Heart left ventricle (tissue), 16 donors: ENCODE data around the gene DCUN1D1. TPM values are rescaled to one million over a fixed set of nuclear protein-coding genes. Genes with fewer than 3 reads are reported as not detected.

ENCODE experiments used
- ATAC-seq, 4 donors: fragments of 200-7000 bp; cut with Tn5 transposase; one replicate each; pipeline ENCODE4 v1.9.1; 2020 to 2022; ENCODE audit warnings: moderate library complexity in 4 of 4, mild to moderate bottlenecking in 3 of 4, moderate number of reproducible peaks in 1 of 4
- DNase-seq, 5 donors: peaks; one replicate each; pipeline ENCODE4 v3.0.0-alpha.2; 2020
- H3K27ac ChIP-seq, 12 donors: fragments of 200-600 bp; sonication (generic) in 4 of 12; one replicate each; pipeline versions ENCODE4 v1.5.0 to v1.8.0; 2016 to 2022; ENCODE audit warnings: mild to moderate bottlenecking in 2 of 12
- H3K27me3 ChIP-seq, 9 donors: fragments of 200-600 bp; sonication (generic) in 2 of 9; one replicate each; pipeline versions ENCODE4 v1.5.1 to v1.8.0; 2016 to 2022; ENCODE audit warnings: mild to moderate bottlenecking in 3 of 9
- H3K36me3 ChIP-seq, 9 donors: fragments of 200-600 bp; sonication (generic) in 2 of 9; one replicate each; pipeline versions ENCODE4 v1.5.0 to v1.8.0; 2018 to 2022; ENCODE audit warnings: mild to moderate bottlenecking in 2 of 9
- H3K4me1 ChIP-seq, 12 donors: fragments of 200-600 bp; sonication (generic) in 4 of 12; one replicate each; pipeline versions ENCODE4 v1.5.0 to v1.8.0; 2016 to 2022; ENCODE audit warnings: mild to moderate bottlenecking in 3 of 12
- H3K4me3 ChIP-seq, 12 donors: fragments of 200-600 bp; sonication (generic) in 4 of 12; one replicate each; pipeline versions ENCODE4 v1.5.0 to v1.8.0; 2017 to 2022; ENCODE audit warnings: mild to moderate bottlenecking in 9 of 12, moderate library complexity in 4 of 12
- H3K9me3 ChIP-seq, 12 donors: fragments of 200-600 bp; sonication (generic) in 4 of 12; one replicate each; pipeline versions ENCODE4 v1.5.0 to v1.8.0; 2016 to 2022; ENCODE audit warnings: mild to moderate bottlenecking in 1 of 12
- POLR2A ChIP-seq, 2 donors: fragments of 450-650 bp; IDR thresholded peaks; one replicate each; pipeline ENCODE4 v1.6.1; 2017; ENCODE audit warnings: antibody characterized with exemption in 2 of 2, mild to moderate bottlenecking in 2 of 2, moderate library complexity in 2 of 2
- WGBS, 4 donors: extraction: QIAGEN DNeasy Blood & Tissue Kit in 2 of 4; methylation state at CpG; one replicate each; pipeline versions ENCODE4 v1.1.5 to v1.1.7; 2013 to 2018; 5-methylcytosine and 5-hydroxymethylcytosine counted together
- intact Hi-C, 10 donors: fragments of 100-400 bp; cut with DNase I; formaldehyde crosslinking; loops; one replicate each; pipeline versions ENCODE4 v1.11.1 to v1.14.2; 2022
- polyA plus RNA-seq, 2 donors: library from polyadenylated mRNA; stranded (reverse); fragments of 200-250 nt; gene quantifications; one replicate each; pipeline ENCODE4 v1.2.3, GENCODE V29; 2013
- total RNA-seq, 9 donors: library from RNA; depleted of rRNA in 2 of 9; stranded (reverse); fragments of >200 nt in 2 of 9; fragmentation: NEBNext Ultra II Directional in 3 of 9; extraction: Animal tissue kit (Norgen Biotek cat#: 25700) in 3 of 9; gene quantifications; one replicate each; pipeline versions ENCODE4 v1.1.0 to v1.2.4, GENCODE V29; 2016 to 2023
- TF ChIP-seq, protein P1 (sequence below), 12 donors: fragments of 200-600 bp; sonication (generic) in 4 of 12; IDR thresholded peaks; one replicate each; pipeline versions ENCODE4 v1.5.0 to v1.8.0; 2018 to 2022; ENCODE audit warnings: antibody characterized with exemption in 12 of 12, mild to moderate bottlenecking in 5 of 12
- donor health status: ischemic (EF 13 %, LVEDD 7.1; RV severe dilation, severe dysfunction).
- donor health status: healthy with polysubstance abuse.
- donor health status: DM: no; HTN: yes; CAD: no.
- donor health status: DM: no; HTN: no; CAD: no.
- donor health status: ischemic (EF 25% LVEDD 6.9; RV normal size, moderate dysfunction).
- donor health status: ischemic (EF 25% LVEDD 5.7; RV mildly dilated, moderate dysfunction).
- donor health status: healthy.
- donor health status: DM: yes; HTN: yes; CAD: no.
- donor health status: ischemic (EF 35%, LVEDD 5.7; RV mildly dilated, moderate dysfunction).
- donor health status: nonischemic (EF 11% LVEDD 7.7; RV severe dilation, severe dysfunction).
- donor health status: DM: yes; HTN: yes; CAD: no.
- donor health status: PGD.
- donor health status: ischemic (EF 29% LVEDD 5.4; RV normal size, mild dysfunction).
- donor health status: nonischemic (EF 23%, LVEDD 6.1; RV moderate dilation, normal function).

DCUN1D1 gene
- total and polyA plus RNA-seq, 11 donors = 5.4 to 43.0 (median 34.8) TPM

DNA sequence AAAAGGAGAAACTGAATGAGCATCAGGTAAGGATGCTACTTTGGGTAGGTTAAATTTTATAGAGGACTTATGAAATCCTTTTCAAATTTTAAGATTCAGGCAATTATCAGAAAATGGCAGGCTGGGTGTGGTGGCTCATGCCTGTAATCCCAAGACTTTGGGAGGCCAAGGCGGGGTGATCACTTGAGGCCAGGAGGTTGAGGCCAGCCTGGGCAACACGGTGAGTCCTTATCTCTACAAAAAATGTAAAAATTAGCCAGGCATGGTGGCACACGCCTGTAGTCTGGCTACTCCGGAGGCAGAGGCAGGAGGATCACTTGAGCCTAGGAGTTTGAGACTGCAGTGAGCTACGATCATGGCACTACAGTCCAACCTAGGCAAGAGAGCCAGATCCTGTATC is 23.1 kb downstream of the DCUN1D1 start:
- DNase-seq = no peak
- intact Hi-C loops = no loop called here
- peaks cover 0 to 16% (median under 1%) of the 10 kb centered on the region in 12 donors for H3K4me1 ChIP-seq
- no peak overlapping the region for H3K27ac ChIP-seq
- TF ChIP-seq, protein P1, sequence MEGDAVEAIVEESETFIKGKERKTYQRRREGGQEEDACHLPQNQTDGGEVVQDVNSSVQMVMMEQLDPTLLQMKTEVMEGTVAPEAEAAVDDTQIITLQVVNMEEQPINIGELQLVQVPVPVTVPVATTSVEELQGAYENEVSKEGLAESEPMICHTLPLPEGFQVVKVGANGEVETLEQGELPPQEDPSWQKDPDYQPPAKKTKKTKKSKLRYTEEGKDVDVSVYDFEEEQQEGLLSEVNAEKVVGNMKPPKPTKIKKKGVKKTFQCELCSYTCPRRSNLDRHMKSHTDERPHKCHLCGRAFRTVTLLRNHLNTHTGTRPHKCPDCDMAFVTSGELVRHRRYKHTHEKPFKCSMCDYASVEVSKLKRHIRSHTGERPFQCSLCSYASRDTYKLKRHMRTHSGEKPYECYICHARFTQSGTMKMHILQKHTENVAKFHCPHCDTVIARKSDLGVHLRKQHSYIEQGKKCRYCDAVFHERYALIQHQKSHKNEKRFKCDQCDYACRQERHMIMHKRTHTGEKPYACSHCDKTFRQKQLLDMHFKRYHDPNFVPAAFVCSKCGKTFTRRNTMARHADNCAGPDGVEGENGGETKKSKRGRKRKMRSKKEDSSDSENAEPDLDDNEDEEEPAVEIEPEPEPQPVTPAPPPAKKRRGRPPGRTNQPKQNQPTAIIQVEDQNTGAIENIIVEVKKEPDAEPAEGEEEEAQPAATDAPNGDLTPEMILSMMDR (IDR thresholded peaks at IDR 0.05) = no peak
- TF ChIP-seq POLR2A (IDR thresholded peaks at IDR 0.05) = no peak
- ATAC-seq = no peak
- no peaks in the 10 kb centered on the region for H3K27me3 ChIP-seq
- peaks cover 0 to 63% (median 41%) of the 10 kb centered on the region in 9 donors for H3K36me3 ChIP-seq
- no peak overlapping the region for H3K4me3 ChIP-seq
- H3K9me3 ChIP-seq = no peaks in the 10 kb centered on the region
- 89 to 92% (median 91%) methylated on average over 5 of the region's 5 CpGs for WGBS, 4 donors

DNA sequence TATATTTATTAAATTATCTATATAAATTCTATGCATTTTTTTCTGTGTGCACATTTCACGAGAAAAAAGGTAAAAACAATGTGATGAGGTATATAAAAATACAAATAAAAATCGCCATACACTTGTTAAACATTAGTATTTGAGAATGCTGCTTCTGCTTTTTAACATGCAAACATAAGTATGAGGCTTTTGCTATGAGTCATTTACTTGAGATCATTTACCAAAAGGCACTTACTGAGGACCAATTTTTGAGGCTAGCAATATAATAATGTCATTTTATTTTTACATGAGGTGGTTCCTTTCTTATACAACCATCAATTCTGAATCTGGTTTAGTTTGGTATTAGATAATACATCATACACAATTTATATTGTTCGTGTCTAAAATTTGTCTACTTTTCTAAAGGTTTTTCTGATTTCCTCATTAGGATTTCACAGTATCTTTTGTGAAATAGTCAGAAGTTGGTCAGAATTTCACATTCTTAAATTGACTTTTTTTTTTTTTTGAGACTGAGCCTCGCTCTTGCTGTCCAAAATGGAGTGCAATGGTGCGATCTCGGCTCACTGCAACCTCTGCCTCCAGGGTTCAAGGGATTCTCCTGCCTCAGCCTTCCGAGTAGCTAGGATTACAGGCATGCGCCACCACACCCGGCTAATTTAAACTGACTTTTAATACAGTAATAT is 25.6 kb downstream of the DCUN1D1 start:
- intact Hi-C loops = no loop called here
- 85 to 93% (median 90%) methylated on average over 9 of the region's 9 CpGs for WGBS, 4 donors
- H3K36me3 ChIP-seq = peaks cover 0 to 55% (median 22%) of the 10 kb centered on the region in 9 donors
- no peak for DNase-seq
- no peaks in the 10 kb centered on the region for H3K27me3 ChIP-seq
- H3K4me1 ChIP-seq = peaks cover 0 to 2% (median 0%) of the 10 kb centered on the region in 12 donors
- no peak for TF ChIP-seq POLR2A (IDR thresholded peaks at IDR 0.05)
- TF ChIP-seq, protein P1 (IDR thresholded peaks at IDR 0.05) = no peak
- no peaks in the 10 kb centered on the region for H3K9me3 ChIP-seq
- ATAC-seq = no peak
- H3K27ac ChIP-seq = no peak overlapping the region
- H3K4me3 ChIP-seq = no peak overlapping the region

DNA sequence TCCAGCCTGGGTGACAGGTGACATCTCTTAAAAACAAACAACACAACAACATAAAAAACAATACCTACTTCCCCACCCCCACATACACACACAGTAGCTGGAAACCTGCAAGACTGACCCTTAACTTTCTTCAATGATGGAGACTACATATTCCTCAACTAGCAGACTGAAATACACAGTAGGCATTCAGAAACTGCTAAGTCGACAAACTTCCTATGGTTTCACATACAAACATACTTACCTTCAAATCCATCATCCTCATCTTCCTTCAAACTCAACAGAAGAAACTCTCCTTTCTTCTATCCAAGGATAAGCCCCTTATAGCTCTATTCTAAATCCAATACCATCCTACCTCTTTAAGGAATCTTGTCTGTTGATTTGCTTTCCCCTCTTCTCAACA is 30.6 kb downstream of the DCUN1D1 start:
- H3K9me3 ChIP-seq = no peaks in the 10 kb centered on the region
- intact Hi-C loops = no loop called here
- TF ChIP-seq, protein P1 (IDR thresholded peaks at IDR 0.05) = no peak
- TF ChIP-seq POLR2A (IDR thresholded peaks at IDR 0.05) = no peak
- ATAC-seq (no peak), DNase-seq (no peak)
- no peaks in the 10 kb centered on the region for H3K27me3 ChIP-seq
- no peak overlapping the region for H3K27ac ChIP-seq
- no peaks in the 10 kb centered on the region for H3K4me1 ChIP-seq
- no peak overlapping the region for H3K4me3 ChIP-seq
- peaks cover 0 to 65% (median 35%) of the 10 kb centered on the region in 9 donors for H3K36me3 ChIP-seq
- 96 to 100% (median 97%) methylated on average over 1 of the region's 1 CpG for WGBS, 4 donors

DNA sequence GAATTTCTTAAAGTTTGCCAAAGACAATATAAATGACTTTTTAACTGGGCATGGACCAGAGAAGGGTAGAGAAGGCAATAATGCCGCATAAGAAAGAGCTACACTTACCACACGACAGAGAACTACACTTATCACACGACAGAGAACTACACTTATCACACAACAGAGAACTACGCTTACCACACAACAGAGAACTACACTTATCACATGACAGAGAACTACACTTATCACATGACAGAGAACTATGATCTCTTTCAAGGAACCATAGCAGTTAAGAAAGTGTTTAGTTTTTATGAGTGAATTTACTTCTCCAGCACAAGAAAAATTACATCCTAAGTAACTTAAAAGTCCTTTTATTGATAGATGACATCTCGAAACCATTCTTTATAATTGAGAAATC is 32.0 kb downstream of the DCUN1D1 start:
- ATAC-seq = no peak
- no peak for DNase-seq
- Histone ChIP-seq H3K36me3 (peaks cover 0 to 67% (median 41%) of the 10 kb centered on the region in 9 donors), H3K4me3 (no peak overlapping the region), H3K4me1 (no peaks in the 10 kb centered on the region), H3K27me3 (no peaks in the 10 kb centered on the region), H3K9me3 (no peaks in the 10 kb centered on the region), H3K27ac (no peak overlapping the region)
- no peak for TF ChIP-seq POLR2A (IDR thresholded peaks at IDR 0.05)
- TF ChIP-seq, protein P1 (IDR thresholded peaks at IDR 0.05) = no peak
- WGBS, 4 donors = 73 to 83% (median 79%) methylated on average over 5 of the region's 5 CpGs
- intact Hi-C loops = no loop called here
